GM12878 (cell line): ENCODE results near the gene C6orf15.

Experiments
- CTCF ChIP-seq, 3 experiments: IDR thresholded peaks in 2 of 3; conservative IDR thresholded peaks in 1 of 3; 2 replicates each; pipeline ENCODE4 v1.5.1; 2011; ENCODE audit warnings: low read depth in 3 of 3, low read length in 3 of 3, mild to moderate bottlenecking in 3 of 3, control low read depth in 2 of 3, moderate library complexity in 2 of 3, inconsistent platforms in 1 of 3, mixed read lengths in 1 of 3; ENCODE audit not compliant: control insufficient read depth in 2 of 3, insufficient read depth in 1 of 3; ENCODE audit errors: extremely low read depth in 1 of 3
- HDAC6 ChIP-seq: fragments of 200-600 bp; sonication (generic); IDR thresholded peaks from one replicate; pipeline ENCODE4 v1.8.0; 2017; ENCODE audit warnings: antibody characterized with exemption; ENCODE audit not compliant: unreplicated experiment
- NR2C2 ChIP-seq: IDR thresholded peaks from 2 replicates; pipeline ENCODE4 v1.6.1; 2011; ENCODE audit warnings: borderline replicate concordance, low read depth; ENCODE audit not compliant: control insufficient read depth, insufficient read length
- PBX3 ChIP-seq: IDR thresholded peaks from 2 replicates; pipeline ENCODE4 v1.6.1; 2011; ENCODE audit warnings: mild to moderate bottlenecking, low read depth, low read length, moderate library complexity; ENCODE audit not compliant: insufficient replicate concordance
- SIN3A ChIP-seq: IDR thresholded peaks from 2 replicates; pipeline ENCODE4 v1.6.1; 2012; ENCODE audit warnings: low read depth, low read length, improper control_type of control experiment

- TF ChIP-seq HDAC6, result no peak
- TF ChIP-seq CTCF (IDR thresholded peaks at IDR 0.05 in 2 of 3, conservative IDR thresholded peaks at IDR 0.05 in 1 of 3; ENCODE audit: control insufficient read depth in 2 of 3, extremely low read depth in 1 of 3, insufficient read depth in 1 of 3, low read depth in 3 of 3, low read length in 3 of 3), result no peak
- no peak for TF ChIP-seq PBX3
- no peak for TF ChIP-seq NR2C2
- TF ChIP-seq SIN3A, result no peak
These were observed 33.0 kb upstream of the C6orf15 start for GRCh38 chr6:31145386-31145785.
